ENCODE results near the gene DOCK9.

DOCK9 gene

DNA sequence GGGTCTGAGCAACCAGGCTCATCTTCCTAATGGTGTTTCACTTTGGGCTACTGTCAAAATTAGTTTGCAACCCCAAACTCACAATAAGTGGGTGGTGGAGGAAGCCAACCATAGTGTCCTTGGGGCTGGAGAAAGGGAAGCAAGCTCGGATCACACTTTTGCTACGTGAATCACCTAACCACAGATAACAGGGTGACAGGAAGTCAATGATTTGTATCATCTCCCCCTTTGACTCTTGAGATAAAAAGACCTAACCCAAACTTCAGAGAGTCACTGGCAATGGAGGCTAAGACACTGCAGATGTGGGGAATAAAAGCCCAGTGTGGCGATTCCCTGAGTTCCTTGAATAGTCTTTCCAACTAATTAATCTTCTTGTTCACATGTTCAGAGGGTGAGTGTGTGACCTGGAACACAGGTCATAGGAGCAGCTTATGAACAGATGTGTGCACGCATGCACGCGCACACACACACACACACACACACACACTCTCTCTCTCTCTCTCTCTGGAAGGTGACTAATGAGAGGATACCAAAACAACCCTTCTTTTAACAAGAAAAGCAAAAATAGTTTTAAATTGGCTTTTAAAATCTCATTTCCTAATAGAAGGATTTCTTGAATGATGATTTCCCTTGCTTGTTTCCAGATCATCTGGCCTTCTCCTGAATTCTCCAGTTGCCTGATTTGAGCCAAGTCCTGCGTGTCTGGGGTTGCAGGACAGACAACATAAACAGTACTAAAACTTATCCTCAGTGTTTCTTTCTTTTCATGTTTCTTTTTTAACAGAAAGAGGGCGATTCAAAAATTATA, 21.2 kb upstream of the DOCK9 start:
- no peak for DNase-seq

DNA sequence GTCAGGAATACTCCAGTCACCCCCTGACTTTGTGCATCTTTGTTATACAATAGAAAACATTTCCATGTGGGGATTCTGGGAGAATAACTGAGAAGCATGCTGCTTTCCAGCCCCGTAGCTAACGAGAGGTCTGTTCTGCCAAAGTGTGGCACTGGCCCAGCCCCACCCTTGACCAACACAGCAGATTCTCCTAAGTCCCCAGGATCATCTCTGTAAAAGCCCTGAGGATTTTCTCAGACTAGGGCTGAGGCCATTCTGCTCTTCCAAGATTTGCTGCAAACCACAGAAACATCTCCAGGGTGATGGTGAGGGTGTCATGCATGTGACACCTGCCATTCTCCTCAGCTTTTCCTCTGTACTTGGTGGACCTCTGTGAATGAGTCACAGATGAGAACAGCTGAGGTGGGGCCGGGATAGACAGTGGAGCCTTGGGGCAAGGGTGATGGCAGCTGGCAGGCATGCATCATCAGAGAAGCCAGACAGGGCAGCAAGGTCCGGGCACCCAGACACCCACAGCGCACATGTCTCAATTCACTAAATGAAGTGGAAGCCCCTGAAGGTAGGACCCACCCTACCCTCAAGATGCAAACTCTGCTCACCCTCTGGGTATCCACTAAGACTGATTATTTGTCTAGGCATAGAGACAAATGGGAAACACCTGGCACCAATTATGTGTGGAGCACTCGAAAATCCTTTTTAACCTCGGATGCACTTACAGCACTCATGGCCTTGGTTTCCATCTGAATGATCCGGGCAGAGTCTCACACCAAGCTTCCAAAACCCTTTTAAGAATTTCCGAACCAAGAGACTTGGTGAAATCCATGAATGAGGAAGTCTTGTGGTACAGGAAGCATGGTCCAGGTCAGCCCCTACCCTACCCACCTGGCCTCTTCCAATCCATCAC, 20.1 kb upstream of the DOCK9 start:
- DNase-seq, result no peak

DNA sequence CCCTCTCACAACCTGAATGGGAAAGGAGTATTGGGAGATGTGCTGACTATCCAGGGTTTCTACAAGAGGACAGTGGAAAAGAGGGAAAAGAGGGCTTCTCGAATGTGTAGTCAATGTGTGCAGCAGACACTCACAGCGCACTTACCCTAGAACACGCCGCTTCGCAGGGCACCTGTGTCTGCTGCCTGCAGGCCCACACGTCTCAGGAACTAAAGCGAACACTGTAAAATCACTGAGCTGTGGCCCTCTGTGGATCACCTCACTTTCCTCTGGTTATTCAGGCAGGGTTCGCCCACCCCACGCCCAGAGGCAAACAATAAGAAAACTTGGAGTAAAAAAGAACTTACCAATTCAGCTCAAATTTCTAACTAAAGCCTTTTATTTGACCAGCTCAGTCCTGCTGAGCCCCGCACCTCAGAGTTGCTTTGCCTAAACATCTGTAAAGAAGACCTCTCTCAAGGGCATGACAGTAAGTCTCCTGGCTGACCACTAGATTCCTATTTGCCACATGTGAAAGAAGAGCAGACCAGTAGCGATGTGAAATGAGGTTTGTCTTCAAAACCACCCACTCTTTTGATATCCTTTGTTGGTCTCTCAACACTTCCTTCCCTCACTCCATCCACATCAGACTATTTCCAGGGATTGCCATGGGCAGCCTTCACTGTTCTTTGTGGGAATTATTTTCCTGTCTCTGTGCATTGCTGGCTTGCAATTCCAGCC, 19.3 kb upstream of the DOCK9 start:
- DNase-seq, result no peak

DNA sequence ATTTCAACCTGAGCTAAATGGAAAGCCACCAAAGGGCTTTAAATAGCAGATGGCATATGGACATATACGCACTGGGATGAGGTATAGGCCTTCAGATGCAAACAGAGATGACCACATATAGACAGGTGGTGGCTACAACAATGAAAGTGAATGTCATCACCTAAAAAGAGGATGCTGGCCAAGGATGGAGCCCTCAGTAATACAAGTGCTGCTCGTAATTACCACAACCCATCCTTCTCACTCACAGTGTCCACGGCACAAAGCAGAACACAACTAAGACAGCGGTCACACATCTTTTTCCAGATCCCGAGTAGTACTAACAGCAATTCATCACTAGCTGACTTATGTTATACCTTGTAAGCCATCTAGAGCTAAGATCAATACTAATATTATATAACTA, 18.2 kb upstream of the DOCK9 start:
- no peak for DNase-seq

- DNase-seq, result no peak
Observed at GRCh38 chr13:98994896-98995295, 17.0 kb upstream of the DOCK9 start.

GRCh38 chr13:98994080-98994479, 16.2 kb upstream of the DOCK9 start:
- no peak for DNase-seq

GRCh38 chr13:98992355-98992754, 14.5 kb upstream of the DOCK9 start:
- no peak for DNase-seq

DNA sequence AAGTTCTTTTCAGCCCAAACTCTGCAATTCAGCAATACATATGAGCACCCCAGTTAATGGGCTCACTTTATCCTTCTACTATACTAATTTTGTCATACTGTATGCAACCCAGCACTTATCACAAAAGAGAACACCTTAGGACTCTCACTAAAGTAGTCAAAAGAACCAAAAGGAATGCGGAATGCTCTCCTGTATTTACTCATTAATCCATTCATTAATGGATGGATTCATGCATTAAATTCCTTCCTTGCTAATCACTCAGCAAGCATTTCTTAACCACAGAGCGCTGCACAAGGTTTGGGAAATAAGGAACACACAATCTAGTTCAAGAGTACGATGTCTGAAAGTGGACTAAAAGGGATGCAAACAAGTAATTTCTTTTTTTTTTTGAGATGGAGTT, 12.8 kb upstream of the DOCK9 start:
- DNase-seq, result no peak

- no peak for DNase-seq
Observed at GRCh38 chr13:98989469-98990235, 11.8 kb upstream of the DOCK9 start.

DNA sequence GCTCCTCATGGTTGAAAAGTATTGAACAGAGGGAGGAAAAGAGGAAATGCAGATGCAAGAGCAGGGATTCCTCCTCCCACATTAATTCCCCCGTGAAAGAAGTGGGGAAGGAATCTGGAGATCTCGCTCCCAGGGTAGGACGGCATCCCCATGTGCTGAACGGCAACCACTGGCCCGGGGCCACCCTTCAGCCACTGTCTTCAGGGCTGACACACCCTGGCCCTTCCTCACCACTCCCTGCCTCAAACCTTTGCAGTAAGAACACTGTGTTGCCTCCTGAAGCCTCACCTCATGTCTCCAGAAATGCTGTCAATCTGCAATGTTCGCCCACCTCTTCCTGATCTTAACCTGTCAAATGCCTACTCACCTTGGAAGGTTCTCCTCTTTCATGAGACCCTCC, 10.9 kb upstream of the DOCK9 start:
- DNase-seq, result no peak

DNA sequence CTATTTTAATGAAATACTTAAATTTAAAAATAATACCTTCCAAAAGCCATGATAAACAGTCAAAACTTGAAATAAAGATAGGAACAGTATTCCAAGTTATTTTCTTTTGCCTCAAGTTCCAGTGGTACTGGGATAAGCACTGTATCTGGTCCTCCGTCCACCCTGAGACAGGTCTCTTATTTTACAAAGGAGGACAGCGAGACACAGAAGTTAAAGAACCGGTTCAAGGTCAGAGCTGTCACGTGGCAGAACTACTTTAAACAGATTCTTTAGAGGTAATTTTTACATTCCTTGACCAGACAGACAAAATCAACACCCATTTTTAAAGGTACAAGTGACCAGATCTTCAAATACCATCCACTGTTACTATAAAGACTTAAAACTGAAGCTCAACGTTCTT, 10.4 kb upstream of the DOCK9 start:
- no peak for DNase-seq

DNA sequence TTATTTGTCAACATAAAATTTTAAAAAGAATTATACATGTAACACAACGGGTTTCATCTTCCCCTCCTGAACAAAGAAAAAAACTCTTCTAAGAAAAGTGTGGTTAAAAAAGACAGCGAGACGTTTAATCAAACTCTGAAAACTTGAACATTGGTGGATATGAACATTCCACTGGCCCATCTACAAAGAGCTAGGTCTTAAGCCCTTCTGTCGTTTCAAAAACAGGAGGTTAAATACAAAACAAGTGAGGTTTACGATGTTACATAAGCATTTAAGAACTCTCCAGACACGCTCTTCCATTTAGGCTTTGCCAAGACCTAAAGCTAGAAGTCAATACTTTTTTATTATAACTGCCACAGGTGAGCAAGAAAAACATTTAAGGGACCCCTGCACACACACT, 9.4 kb upstream of the DOCK9 start:
- no peak for DNase-seq

GRCh38 chr13:98986226-98986846, 8.5 kb upstream of the DOCK9 start:
- no peak for DNase-seq

- DNase-seq, result no peak
Observed at GRCh38 chr13:98985591-98985990, 7.7 kb upstream of the DOCK9 start.

DNA sequence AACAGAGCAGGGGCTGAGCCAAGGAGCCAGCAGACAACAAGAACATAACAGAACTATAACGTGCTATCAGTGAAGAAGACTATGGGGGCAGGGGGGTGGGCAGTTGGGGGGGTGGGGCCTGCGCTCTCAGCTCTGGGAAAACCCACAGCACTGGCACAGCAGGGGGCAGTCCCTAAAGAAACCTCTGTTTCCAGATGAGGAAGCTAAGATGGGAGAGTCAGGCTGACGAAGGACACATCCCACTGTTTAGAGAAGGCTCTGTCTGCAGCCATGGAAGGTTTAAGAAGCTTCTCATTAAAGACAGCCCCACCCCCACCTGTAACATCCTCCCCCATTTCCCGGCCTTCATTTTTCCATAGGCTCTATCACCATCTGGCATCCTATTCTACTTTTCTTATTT, 7.1 kb upstream of the DOCK9 start:
- DNase-seq, result no peak

DNA sequence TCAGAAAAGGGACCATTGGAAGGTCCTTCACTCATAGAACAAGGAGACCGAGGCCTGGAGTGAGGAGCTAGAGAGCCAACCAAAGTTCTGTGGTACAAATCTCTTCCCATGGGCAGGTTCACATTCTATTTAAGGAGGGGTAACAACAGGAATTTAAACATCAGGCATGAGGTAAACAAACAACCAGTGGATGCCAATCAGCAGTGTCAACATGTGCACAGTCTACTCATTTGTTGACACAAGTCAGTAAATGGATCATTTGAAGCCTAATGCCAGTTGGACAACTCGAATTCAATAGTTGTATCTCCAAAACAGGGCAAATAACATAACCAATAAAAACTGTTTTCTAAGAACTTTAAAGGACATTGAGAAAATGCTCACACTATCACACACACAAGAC, 6.3 kb upstream of the DOCK9 start:
- no peak for DNase-seq

- no peak for DNase-seq
Observed at GRCh38 chr13:98983182-98983581, 5.3 kb upstream of the DOCK9 start.

- DNase-seq, result no peak
Observed at GRCh38 chr13:98981369-98982080, 3.7 kb upstream of the DOCK9 start.

DNA sequence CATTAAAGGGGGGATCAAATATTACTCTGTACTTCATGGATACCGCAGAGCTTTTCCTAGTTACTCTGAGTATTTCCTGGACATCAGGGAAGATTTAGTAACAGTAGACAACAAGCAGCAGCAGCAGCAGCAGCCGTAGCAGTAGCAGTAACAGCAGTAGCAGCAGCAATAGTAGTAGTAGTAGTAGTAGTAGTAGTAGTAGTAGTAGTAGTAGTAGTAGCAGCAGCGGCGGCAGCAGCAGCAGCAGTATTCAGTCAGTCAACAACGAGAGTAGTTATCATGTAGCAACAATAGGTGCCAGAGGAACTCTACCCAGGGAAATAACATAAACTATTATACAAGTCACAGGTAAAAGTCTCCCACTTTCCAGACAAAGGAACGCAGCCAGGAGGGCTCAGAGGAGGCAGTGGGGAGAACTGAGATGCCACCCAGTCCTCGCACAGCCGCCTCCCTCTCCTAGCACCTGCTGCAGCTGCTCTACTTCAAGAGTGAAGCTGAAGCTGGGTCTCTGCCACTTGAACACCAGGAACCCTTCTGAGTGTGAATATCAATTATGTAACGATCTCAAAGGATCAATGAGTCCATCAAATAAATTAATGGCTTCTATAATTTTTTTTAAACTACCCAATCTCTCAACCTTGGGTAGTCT, 1.3 kb upstream of the DOCK9 start:
- no peak for DNase-seq

DNA sequence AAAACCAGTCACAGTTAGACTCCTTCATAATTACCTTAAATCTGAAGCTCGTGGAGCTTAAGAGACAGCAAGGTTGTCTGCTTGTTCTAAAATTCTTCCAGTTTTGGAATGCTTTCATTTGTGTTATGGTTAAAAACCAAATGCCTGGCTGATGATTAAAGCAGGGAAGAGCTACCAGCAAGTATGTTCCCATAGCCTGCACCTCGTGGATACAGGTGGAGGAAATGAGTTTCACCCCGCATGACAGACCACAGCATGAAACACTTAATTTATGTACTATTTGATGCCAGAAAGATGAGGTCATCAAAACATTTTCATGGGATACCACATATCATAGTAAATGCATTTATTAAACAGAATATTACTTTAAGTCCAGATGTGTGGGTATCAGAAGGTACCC, 416 bp upstream of the DOCK9 start:
- DNase-seq, result no peak

DNA sequence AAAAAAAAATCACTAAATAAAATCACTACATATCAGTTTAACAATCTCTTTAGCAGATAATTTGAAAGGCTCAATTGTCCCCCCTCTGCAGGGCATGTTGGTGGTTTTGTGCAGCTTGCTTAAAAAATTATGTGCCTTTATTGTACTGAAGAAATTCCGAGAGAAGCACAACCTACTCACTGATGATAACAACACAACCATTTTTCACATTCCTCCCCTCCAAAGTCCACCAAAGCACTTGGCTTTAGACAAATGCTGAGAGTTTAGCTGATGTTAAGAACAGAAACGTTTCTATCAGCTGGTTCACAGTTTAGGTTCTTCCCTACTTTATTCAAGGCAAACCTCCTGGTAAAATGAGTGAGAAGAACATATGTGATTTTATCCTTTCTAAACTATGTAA, 923 bp downstream of the DOCK9 start:
- DNase-seq, result no peak

Data from SIG-M5 (cell line).